Prostate gland (tissue), 2 donors: ENCODE measurements around the gene OR2B6. TPM values are rescaled to one million over a fixed set of nuclear protein-coding genes. Genes with fewer than 3 reads are reported as not detected.

Experiments
- DNase-seq: peaks from one replicate; pipeline ENCODE4 v3.0.0-alpha.2; 2019; ENCODE audit warnings: low spot score
- H3K27ac ChIP-seq, 2 donors: fragments of 200-600 bp; sonication (generic); 2 replicates each; pipeline ENCODE4 v1.5.1; 2017 to 2019
- H3K27me3 ChIP-seq: fragments of 200-600 bp; sonication (generic); replicated peaks from 2 replicates; pipeline ENCODE4 v1.5.1; 2019; ENCODE audit not compliant: insufficient read depth
- H3K36me3 ChIP-seq, 2 donors: fragments of 200-600 bp; sonication (generic); 1 replicate in 1 of 2; 2 replicates in 1 of 2; pipeline versions ENCODE4 v1.5.1 to v1.8.1; 2017 to 2019
- H3K4me1 ChIP-seq: fragments of 200-600 bp; sonication (generic); replicated peaks from 2 replicates; pipeline ENCODE4 v1.5.1; 2019
- H3K4me3 ChIP-seq, 2 donors: fragments of 200-600 bp; sonication (generic); 2 replicates each; pipeline ENCODE4 v1.5.1; 2017 to 2019
- H3K9me3 ChIP-seq: fragments of 200-600 bp; sonication (generic); 2 replicates; pipeline ENCODE4 v1.5.1; 2017
- CTCF ChIP-seq, 4 experiments: fragments of 200-600 bp in 2 of 4; fragments of 450-650 bp in 2 of 4; sonication (generic) in 2 of 4; IDR thresholded peaks; 1 replicate in 3 of 4; 2 replicates in 1 of 4; pipeline ENCODE4 v1.5.1; 2016 to 2019; ENCODE audit warnings: antibody characterized with exemption in 4 of 4, mild to moderate bottlenecking in 2 of 4, moderate library complexity in 2 of 4
- POLR2A ChIP-seq: fragments of 450-650 bp; IDR thresholded peaks from one replicate; pipeline ENCODE4 v1.6.1; 2016; ENCODE audit warnings: antibody characterized with exemption, mild to moderate bottlenecking
- POLR2AphosphoS5 ChIP-seq: sonication (generic); formaldehyde crosslinking; IDR thresholded peaks from one replicate; pipeline ENCODE4 v1.6.1; 2017; ENCODE audit warnings: antibody characterized with exemption
- WGBS: methylation state at CpG from one replicate; pipeline ENCODE4 v1.1.5; 2018; 5-methylcytosine and 5-hydroxymethylcytosine counted together
- intact Hi-C: fragments of 100-400 bp; cut with DNase I; formaldehyde crosslinking; loops from one replicate; pipeline ENCODE4 v1.14.2; 2022
- total RNA-seq, 2 donors: library from RNA; depleted of rRNA; stranded (reverse); fragments of >200 nt; gene quantifications; one replicate each; pipeline ENCODE4 v1.1.0, GENCODE V29; 2016

Gene OR2B6
- total RNA-seq, 2 donors from 2014 or later: not detected

- H3K4me3 ChIP-seq: no peak overlapping the region
- no peak overlapping the region for H3K27ac ChIP-seq
- TF ChIP-seq POLR2A (no peak), CTCF (IDR thresholded peaks at IDR 0.05) (no peak), POLR2AphosphoS5 (no peak)
- H3K9me3 ChIP-seq: no peaks in the 10 kb centered on the region
- DNase-seq: no peak
- no peaks in the 10 kb centered on the region for H3K4me1 ChIP-seq
- no peaks in the 10 kb centered on the region for H3K27me3 ChIP-seq
- H3K36me3 ChIP-seq: no peaks in the 10 kb centered on the region
- intact Hi-C loops: no loop called here
- WGBS: 59% methylated on average over 5 of the region's 5 CpGs
Measured at GRCh38 chr6:28003059-28003458, 46.0 kb downstream of the OR2B6 start.

- H3K4me3 ChIP-seq: no peak overlapping the region
- DNase-seq: no peak
- no peaks in the 10 kb centered on the region for H3K27me3 ChIP-seq
- TF ChIP-seq POLR2A: no peak
- TF ChIP-seq CTCF (IDR thresholded peaks at IDR 0.05): no peak
- no peak for TF ChIP-seq POLR2AphosphoS5
- intact Hi-C loops: no loop called here
- no peaks in the 10 kb centered on the region for H3K36me3 ChIP-seq
- no peak overlapping the region for H3K27ac ChIP-seq
- H3K4me1 ChIP-seq: no peaks in the 10 kb centered on the region
- 49% methylated on average over 3 of the region's 3 CpGs for whole genome bisulfite sequencing
- no peaks in the 10 kb centered on the region for H3K9me3 ChIP-seq
Measured at GRCh38 chr6:28003661-28004060, 46.6 kb downstream of the OR2B6 start.

GRCh38 chr6:28004350-28005151 lies 47.5 kb downstream of the OR2B6 start:
- 59% methylated on average over 5 of the region's 5 CpGs for WGBS
- Histone ChIP-seq H3K27ac (no peak overlapping the region), H3K9me3 (no peaks in the 10 kb centered on the region), H3K36me3 (no peaks in the 10 kb centered on the region), H3K4me3 (no peak overlapping the region), H3K4me1 (no peaks in the 10 kb centered on the region), H3K27me3 (no peaks in the 10 kb centered on the region)
- DNase-seq: no peak
- TF ChIP-seq POLR2A (no peak), CTCF (IDR thresholded peaks at IDR 0.05) (no peak), POLR2AphosphoS5 (no peak)
- intact Hi-C loops: no loop called here

GRCh38 chr6:28005152-28005890 lies 48.3 kb downstream of the OR2B6 start:
- H3K4me1 ChIP-seq: no peaks in the 10 kb centered on the region
- WGBS: 42% methylated on average over 5 of the region's 5 CpGs
- intact Hi-C loops: no loop called here
- TF ChIP-seq POLR2A (no peak), CTCF (IDR thresholded peaks at IDR 0.05) (no peak), POLR2AphosphoS5 (no peak)
- no peaks in the 10 kb centered on the region for H3K36me3 ChIP-seq
- no peak for DNase-seq
- no peak overlapping the region for H3K27ac ChIP-seq
- no peak overlapping the region for H3K4me3 ChIP-seq
- no peaks in the 10 kb centered on the region for H3K27me3 ChIP-seq
- no peaks in the 10 kb centered on the region for H3K9me3 ChIP-seq
